Measurements from ENCODE around the gene ATN1.
A peak's percentile ranks its signal among the peaks of the same experiment; 100 is the strongest.

ATN1 gene

GRCh38 chr12:6944381-6945186 lies 16.8 kb downstream of the ATN1 start:
- peak; percentile 83 for DNase-seq (ENCODE audit: low read depth)

DNA sequence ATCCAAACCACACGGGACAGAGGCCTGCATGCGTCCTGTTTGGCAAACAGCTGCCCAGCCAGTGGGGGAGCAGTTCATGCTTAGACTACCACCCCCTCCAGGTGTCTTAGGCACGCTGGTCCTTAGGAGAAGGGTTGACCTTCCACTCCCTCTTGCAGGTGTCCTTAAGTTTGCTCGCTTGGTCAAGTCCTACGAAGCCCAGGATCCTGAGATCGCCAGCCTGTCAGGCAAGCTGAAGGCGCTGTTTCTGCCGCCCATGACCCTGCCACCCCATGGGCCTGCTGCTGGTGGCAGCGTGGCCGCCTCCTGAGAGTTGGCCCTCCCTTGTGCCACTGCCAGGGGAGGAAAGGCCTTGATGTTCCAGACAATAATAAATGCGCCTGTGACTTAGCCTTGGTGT lies 17.9 kb downstream of the ATN1 start:
- no peak for DNase-seq (ENCODE audit: low read depth)

GRCh38 chr12:6946033-6946919 lies 18.5 kb downstream of the ATN1 start:
- DNase-seq (ENCODE audit: low read depth), result peak; percentile 62

DNA sequence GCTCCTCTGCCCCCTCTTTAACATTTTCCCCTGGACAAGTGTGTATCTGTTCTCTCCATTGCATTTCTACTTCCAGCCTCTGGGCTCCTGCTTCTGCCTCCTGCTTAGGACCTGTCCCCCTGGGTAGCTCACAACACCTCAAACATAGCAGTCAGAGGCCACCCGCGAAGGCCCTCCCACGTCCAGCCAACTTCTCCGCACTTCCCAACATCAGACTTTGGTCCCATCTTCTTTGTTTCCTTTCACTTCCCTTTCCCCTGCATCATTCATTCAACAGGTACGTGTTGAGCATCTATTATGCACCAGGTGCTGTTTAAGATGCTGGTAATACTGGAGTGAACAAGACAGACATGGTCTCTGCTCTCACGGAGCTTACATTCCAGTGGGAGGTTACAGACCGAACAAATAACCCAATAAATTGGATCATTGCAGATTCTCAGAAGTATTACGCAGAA lies 19.2 kb downstream of the ATN1 start:
- no peak for DNase-seq (ENCODE audit: low read depth)

GRCh38 chr12:6947615-6948014 lies 19.9 kb downstream of the ATN1 start:
- DNase-seq (ENCODE audit: low read depth), result no peak

- DNase-seq (ENCODE audit: low read depth), result no peak
Measured at GRCh38 chr12:6948873-6949594, 21.3 kb downstream of the ATN1 start.

DNA sequence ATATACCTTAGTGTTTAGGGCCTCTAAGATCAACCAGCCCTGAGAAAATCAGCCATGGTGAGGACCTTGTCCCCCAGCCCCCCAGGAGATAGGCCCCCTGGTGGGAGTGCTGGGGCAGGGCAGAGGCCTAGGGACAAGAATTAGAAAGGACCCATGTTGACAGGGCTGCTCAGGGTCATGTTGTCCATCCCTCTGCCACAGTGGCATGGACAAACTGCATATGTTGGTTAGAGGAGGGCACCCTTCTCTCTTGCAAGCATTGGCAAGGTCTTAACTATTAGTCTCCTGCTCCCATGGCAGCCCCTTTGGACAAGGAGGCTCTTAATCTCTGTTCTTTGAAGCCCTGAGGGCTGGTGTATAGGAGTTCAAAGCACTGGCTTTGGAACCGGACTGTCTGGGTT lies 22.6 kb downstream of the ATN1 start:
- DNase-seq (ENCODE audit: low read depth), result no peak

GRCh38 chr12:6950811-6951540 lies 23.2 kb downstream of the ATN1 start, which contains the start of gene PTPN6:
PTPN6 (plus strand) TSS chr12:6951356; CDS start chr12:6951513, 157 bp downstream.
- DNase-seq (ENCODE audit: low read depth), result no peak

DNA sequence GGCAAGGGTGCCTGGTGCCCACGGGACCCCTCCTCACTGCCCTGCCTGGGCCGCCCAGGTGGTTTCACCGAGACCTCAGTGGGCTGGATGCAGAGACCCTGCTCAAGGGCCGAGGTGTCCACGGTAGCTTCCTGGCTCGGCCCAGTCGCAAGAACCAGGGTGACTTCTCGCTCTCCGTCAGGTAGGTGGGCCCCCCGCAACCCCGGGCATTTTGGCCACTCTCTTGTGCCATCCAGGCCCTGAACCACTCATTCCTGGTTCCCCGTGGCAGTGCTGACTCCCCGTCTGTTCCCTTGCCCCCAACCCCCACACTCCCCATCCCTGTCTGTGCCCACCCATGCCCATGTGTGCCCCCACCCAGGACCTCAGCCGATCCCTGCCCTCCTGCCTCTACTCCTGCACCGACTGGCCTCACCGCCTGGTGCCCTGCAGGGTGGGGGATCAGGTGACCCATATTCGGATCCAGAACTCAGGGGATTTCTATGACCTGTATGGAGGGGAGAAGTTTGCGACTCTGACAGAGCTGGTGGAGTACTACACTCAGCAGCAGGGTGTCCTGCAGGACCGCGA lies 23.9 kb downstream of the ATN1 start:
- no peak for DNase-seq (ENCODE audit: low read depth)

DNA sequence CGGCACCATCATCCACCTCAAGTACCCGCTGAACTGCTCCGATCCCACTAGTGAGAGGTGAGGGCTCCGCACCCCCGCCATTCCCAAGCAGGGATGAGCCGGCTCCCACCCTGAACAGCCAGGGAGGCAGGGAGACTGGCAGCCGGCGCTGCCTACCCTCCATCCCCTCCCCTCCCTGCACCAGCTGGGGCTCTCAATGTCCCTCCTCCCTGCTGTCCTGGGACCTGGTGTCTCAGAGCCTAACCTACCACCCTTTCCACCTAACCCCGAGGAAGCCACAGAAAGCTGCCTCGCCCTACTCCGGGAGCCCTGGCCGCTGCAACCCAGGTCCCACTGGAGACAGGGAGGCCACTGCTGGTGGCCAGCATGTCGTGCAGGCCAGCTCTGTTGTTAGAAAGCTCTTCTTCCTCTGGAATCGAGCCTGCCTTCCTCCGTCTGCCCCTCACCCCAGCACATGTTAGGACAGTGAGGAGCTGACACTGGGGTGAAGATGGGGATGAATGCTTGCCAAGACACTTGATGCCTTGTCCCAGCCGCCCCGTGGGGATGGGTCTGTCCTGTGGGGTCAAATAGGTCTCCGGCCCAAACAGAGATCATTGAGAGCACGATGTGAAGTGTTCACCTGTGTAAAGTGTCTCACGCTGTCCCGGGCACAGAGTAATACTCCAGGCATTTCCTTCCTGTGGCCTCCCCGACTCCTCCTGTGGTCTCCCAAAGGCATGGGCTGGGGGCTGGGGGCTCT lies 24.5 kb downstream of the ATN1 start:
- DNase-seq (ENCODE audit: low read depth), result no peak

GRCh38 chr12:6952863-6953441 lies 25.2 kb downstream of the ATN1 start:
- DNase-seq (ENCODE audit: low read depth), result no peak

- DNase-seq (ENCODE audit: low read depth), result peak; percentile 72
Measured at GRCh38 chr12:6953442-6954315, 25.9 kb downstream of the ATN1 start.

DNA sequence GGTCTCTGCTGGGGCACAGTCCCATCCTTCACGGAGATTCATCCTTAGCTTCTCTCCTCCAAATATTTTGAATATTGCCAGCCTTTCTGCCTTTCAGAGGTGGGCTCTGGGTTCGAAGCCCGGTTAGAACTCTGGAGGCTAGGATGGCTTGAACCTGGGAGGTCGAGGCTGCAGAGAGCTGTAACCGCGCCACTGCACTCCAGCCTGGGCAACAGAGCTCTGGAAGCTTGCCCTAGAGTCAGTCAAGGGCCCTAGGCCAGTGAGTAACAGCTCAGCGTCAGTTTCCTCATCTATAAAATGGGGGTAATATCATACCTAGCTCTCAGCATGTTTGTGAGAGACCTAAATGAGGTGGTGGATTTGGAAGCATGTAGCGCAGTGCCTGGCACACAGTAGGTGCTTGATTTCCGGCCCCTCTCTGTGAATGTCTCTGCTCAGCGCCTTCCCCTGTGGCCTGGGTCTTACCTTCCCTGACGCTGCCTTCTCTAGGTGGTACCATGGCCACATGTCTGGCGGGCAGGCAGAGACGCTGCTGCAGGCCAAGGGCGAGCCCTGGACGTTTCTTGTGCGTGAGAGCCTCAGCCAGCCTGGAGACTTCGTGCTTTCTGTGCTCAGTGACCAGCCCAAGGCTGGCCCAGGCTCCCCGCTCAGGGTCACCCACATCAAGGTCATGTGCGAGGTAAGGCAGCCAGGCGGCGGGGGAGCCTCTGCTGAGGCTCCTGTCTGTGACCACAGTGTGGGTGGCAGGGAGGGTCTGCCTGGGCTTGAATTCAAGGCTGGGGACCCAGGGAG lies 26.8 kb downstream of the ATN1 start:
- no peak for DNase-seq (ENCODE audit: low read depth)

- DNase-seq (ENCODE audit: low read depth), result no peak
Measured at GRCh38 chr12:6955108-6956020, 27.6 kb downstream of the ATN1 start.

DNA sequence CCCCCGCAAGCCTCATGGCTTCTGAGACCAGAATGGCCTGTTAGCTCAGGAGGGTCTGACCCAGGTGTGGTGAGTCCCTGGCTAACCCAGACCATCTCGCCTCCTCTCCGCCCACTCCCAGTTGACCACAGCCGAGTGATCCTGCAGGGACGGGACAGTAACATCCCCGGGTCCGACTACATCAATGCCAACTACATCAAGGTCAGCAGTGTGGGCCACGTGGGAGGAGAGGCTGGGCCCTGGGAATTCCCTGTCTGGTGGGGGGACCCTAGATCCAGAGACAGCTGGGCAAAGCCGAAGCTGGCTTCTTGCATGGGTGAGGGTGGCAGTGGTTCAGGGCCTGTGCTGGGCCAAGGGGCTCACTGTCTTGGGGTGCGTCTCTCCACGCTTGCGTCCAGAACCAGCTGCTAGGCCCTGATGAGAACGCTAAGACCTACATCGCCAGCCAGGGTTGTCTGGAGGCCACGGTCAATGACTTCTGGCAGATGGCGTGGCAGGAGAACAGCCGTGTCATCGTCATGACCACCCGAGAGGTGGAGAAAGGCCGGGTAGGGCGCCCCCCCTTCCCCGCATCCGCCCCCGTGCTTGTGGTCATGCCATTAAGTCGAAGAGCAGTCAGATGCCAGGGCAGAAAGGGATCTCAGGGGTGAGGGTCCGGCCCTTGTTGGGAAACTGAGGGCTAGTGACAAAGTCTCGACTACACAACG lies 28.4 kb downstream of the ATN1 start:
- no peak for DNase-seq (ENCODE audit: low read depth)

- DNase-seq (ENCODE audit: low read depth), result no peak
Measured at GRCh38 chr12:6957151-6957701, 29.5 kb downstream of the ATN1 start.
